ENCODE results near the gene MYO1E.
"Not testable (repeated sequence)": the region's sequence is repeated elsewhere in the genome, so short reads cannot be mapped to it uniquely, and the experiment has no call there.

MYO1E gene

GRCh38 chr15:59186501-59186900 is 186.2 kb downstream of the MYO1E start:
- no peak for DNase-seq

GRCh38 chr15:59185725-59186124 is 186.9 kb downstream of the MYO1E start:
- peak; percentile 12 for DNase-seq

- DNase-seq = no peak
Observed at GRCh38 chr15:59180945-59181600, 191.6 kb downstream of the MYO1E start.

- DNase-seq = peak; percentile 76
Observed at GRCh38 chr15:59179717-59180116, 193.0 kb downstream of the MYO1E start.

- no peak for DNase-seq
Observed at GRCh38 chr15:59178151-59178695, 194.4 kb downstream of the MYO1E start.

- DNase-seq = no peak
Observed at GRCh38 chr15:59177317-59177660, 195.4 kb downstream of the MYO1E start.

- DNase-seq = no peak
Observed at GRCh38 chr15:59176653-59177316, 195.9 kb downstream of the MYO1E start.

- DNase-seq = peak; percentile 87
Observed at GRCh38 chr15:59174835-59175831, 197.5 kb downstream of the MYO1E start.

GRCh38 chr15:59174151-59174834 is 198.4 kb downstream of the MYO1E start:
- no peak for DNase-seq

GRCh38 chr15:59173194-59173593 is 199.5 kb downstream of the MYO1E start:
- DNase-seq = no peak

- no peak for DNase-seq
Observed at GRCh38 chr15:59172289-59172901, 200.3 kb downstream of the MYO1E start.

GRCh38 chr15:59171067-59171397 is 201.6 kb downstream of the MYO1E start:
- no peak for DNase-seq

GRCh38 chr15:59170295-59171066 is 202.2 kb downstream of the MYO1E start:
- no peak for DNase-seq

- DNase-seq = no peak
Observed at GRCh38 chr15:59169251-59169708, 203.4 kb downstream of the MYO1E start.

GRCh38 chr15:59168536-59168935 is 204.1 kb downstream of the MYO1E start:
- no peak for DNase-seq

- no peak for DNase-seq
Observed at GRCh38 chr15:59166601-59167265, 205.9 kb downstream of the MYO1E start.

- no peak for DNase-seq
Observed at GRCh38 chr15:59166166-59166565, 206.5 kb downstream of the MYO1E start.

- DNase-seq = peak; percentile 14
Observed at GRCh38 chr15:59165726-59166125, 206.9 kb downstream of the MYO1E start.

- not testable (repeated sequence) for DNase-seq
Observed at GRCh38 chr15:59162080-59162479, 210.6 kb downstream of the MYO1E start.

GRCh38 chr15:59160880-59161593 is 211.6 kb downstream of the MYO1E start:
- DNase-seq = peak; percentile 93

All from NCI-H2171 treated with DMSO at 0.1 percent for 48 hours (cell line).